AG10803 (cell line): Measurements from ENCODE around the gene C12orf57.
A peak's percentile ranks its signal among the peaks of the same experiment; 100 is the strongest.

Experiments used
- DNase-seq: peaks from one replicate; pipeline ENCODE4 v3.0.0; 2010; ENCODE audit warnings: low read depth
- H3K4me3 ChIP-seq: 2 replicates; pipeline ENCODE4 v1.5.1; 2011; ENCODE audit warnings: mild to moderate bottlenecking, low read length, control low read depth
- CTCF ChIP-seq: conservative IDR thresholded peaks from 2 replicates; pipeline ENCODE4 v1.5.1; 2011; ENCODE audit warnings: mild to moderate bottlenecking, low read length, control low read depth, inconsistent platforms

Gene C12orf57

GRCh38 chr12:6963791-6964413 lies 20.1 kb downstream of the C12orf57 start:
- no peak overlapping the region for H3K4me3 ChIP-seq
- no peak for TF ChIP-seq CTCF
- no peak for DNase-seq

GRCh38 chr12:6964605-6965025 lies 20.8 kb downstream of the C12orf57 start:
- H3K4me3 ChIP-seq = no peak overlapping the region
- DNase-seq = no peak
- no peak for TF ChIP-seq CTCF

- peak; percentile 79 for TF ChIP-seq CTCF
- peak; percentile 85 for DNase-seq
- no peak overlapping the region for H3K4me3 ChIP-seq
These were observed 21.3 kb downstream of the C12orf57 start for GRCh38 chr12:6965026-6965661.

- no peak for TF ChIP-seq CTCF
- H3K4me3 ChIP-seq = no peak overlapping the region
- DNase-seq = no peak
These were observed 21.9 kb downstream of the C12orf57 start for GRCh38 chr12:6965714-6966113.

GRCh38 chr12:6966351-6966750 lies 22.5 kb downstream of the C12orf57 start:
- TF ChIP-seq CTCF = no peak
- no peak for DNase-seq
- no peak overlapping the region for H3K4me3 ChIP-seq

GRCh38 chr12:6967651-6968100 lies 23.9 kb downstream of the C12orf57 start:
- no peak for TF ChIP-seq CTCF
- DNase-seq = no peak
- H3K4me3 ChIP-seq = no peak overlapping the region

- no peak for TF ChIP-seq CTCF
- no peak for DNase-seq
- peak overlapping the region; percentile 4 for H3K4me3 ChIP-seq
These were observed 24.6 kb downstream of the C12orf57 start for GRCh38 chr12:6968426-6968825.
